Measurements from ENCODE around the gene IMMP2L.

GRCh38 chr7:110775046-110775445 lies 787.2 kb downstream of the IMMP2L start:
- TF ChIP-seq CTCF (IDR thresholded peaks at IDR 0.05) (no peak), POLR2A (IDR thresholded peaks at IDR 0.05) (no peak)
